HepG2 (cell line): Measurements from ENCODE around the gene GTF2H4. TPM values are rescaled to one million over a fixed set of nuclear protein-coding genes. Genes with fewer than 3 reads are reported as not detected.

Experiments
- HES4 ChIP-seq: sonication (generic); formaldehyde crosslinking; IDR thresholded peaks from 2 replicates; pipeline ENCODE4 v1.9.0; 2021; ENCODE audit warnings: mild to moderate bottlenecking, missing genetic modification reagents, borderline replicate concordance
- HNRNPUL1 ChIP-seq: fragments of 200-400 bp; formaldehyde crosslinking; IDR thresholded peaks from 2 replicates; pipeline ENCODE4 v1.6.1; 2017; ENCODE audit warnings: low read depth, mild to moderate bottlenecking, low read length, moderate library complexity
- HOXA7 ChIP-seq: sonication (generic); formaldehyde crosslinking; IDR thresholded peaks from 2 replicates; pipeline ENCODE4 v1.8.1; 2022; ENCODE audit warnings: mild to moderate bottlenecking, missing genetic modification reagents, moderate library complexity
- RBAK ChIP-seq: sonication (generic); formaldehyde crosslinking; IDR thresholded peaks from 2 replicates; pipeline ENCODE4 v1.5.1; 2020; ENCODE audit warnings: mild to moderate bottlenecking, missing genetic modification reagents
- RFX5 ChIP-seq: IDR thresholded peaks from 2 replicates; pipeline ENCODE4 v1.6.1; 2011; ENCODE audit warnings: low read depth, low read length, improper control_type of control experiment
- ZNF333 ChIP-seq: sonication (generic); formaldehyde crosslinking; IDR thresholded peaks from 2 replicates; pipeline ENCODE4 v1.4.0; 2020; ENCODE audit warnings: mild to moderate bottlenecking, missing genetic modification reagents, borderline replicate concordance
- ZNF44 ChIP-seq: sonication (generic); formaldehyde crosslinking; IDR thresholded peaks from 2 replicates; pipeline ENCODE4 v1.5.1; 2020; ENCODE audit warnings: mild to moderate bottlenecking, missing genetic modification reagents
- ZNF501 ChIP-seq: sonication (generic); formaldehyde crosslinking; IDR thresholded peaks from 2 replicates; pipeline ENCODE4 v1.5.1; 2020; ENCODE audit warnings: mild to moderate bottlenecking, moderate library complexity, missing genetic modification reagents
- ZNF598 ChIP-seq: sonication (generic); formaldehyde crosslinking; IDR thresholded peaks from 2 replicates; pipeline ENCODE4 v1.5.1; 2020; ENCODE audit warnings: mild to moderate bottlenecking, missing genetic modification reagents, borderline replicate concordance
- ZNF703 ChIP-seq: sonication (generic); formaldehyde crosslinking; IDR thresholded peaks from 2 replicates; pipeline ENCODE4 v1.5.1; 2020; ENCODE audit warnings: missing genetic modification reagents, mild to moderate bottlenecking, moderate library complexity, borderline replicate concordance
- ZNF782 ChIP-seq: sonication (generic); formaldehyde crosslinking; IDR thresholded peaks from 2 replicates; pipeline ENCODE4 v1.4.0; 2020; ENCODE audit warnings: missing genetic modification reagents, mild to moderate bottlenecking, borderline replicate concordance
- ZSCAN20 ChIP-seq: sonication (generic); formaldehyde crosslinking; IDR thresholded peaks from 2 replicates; pipeline ENCODE4 v1.4.0; 2020; ENCODE audit warnings: missing genetic modification reagents, mild to moderate bottlenecking, borderline replicate concordance
- polyA plus RNA-seq, 8 experiments: library from polyadenylated mRNA; depleted of rRNA in 3 of 8; stranded (reverse) in 7 of 8; unstranded in 1 of 8; fragments of >200 nt; fragmentation: Illumina TruSeq in 4 of 8; extraction: Trizol in 4 of 8; gene quantifications; 2 replicates each; pipeline versions ENCODE4 v1.2.1 to v1.2.3, GENCODE V29; 2011 to 2016; ENCODE audit warnings: low read depth in 4 of 8, missing spikeins in 1 of 8, mixed read lengths in 1 of 8; ENCODE audit not compliant: insufficient read depth in 1 of 8
- total RNA-seq, 5 experiments: library from RNA; depleted of rRNA; stranded (reverse); fragments of >200 nt; fragmentation: Illumina TruSeq; extraction: Trizol; gene quantifications; 2 replicates each; pipeline ENCODE4 v1.2.3, GENCODE V29; 2016; ENCODE audit warnings: low read depth in 1 of 5
- TF ChIP-seq, protein P1 (sequence below): sonication (generic); formaldehyde crosslinking; IDR thresholded peaks from one replicate; pipeline ENCODE4 v1.5.1; 2020; ENCODE audit warnings: mild to moderate bottlenecking, missing genetic modification reagents; ENCODE audit errors: not compliant biosample characterization
- TF ChIP-seq, protein P2 (sequence below): sonication (generic); formaldehyde crosslinking; IDR thresholded peaks from 2 replicates; pipeline ENCODE4 v1.5.0; 2020; ENCODE audit warnings: missing genetic modification reagents
- TF ChIP-seq, protein P3 (sequence below): sonication (generic); formaldehyde crosslinking; IDR thresholded peaks from 2 replicates; pipeline ENCODE4 v1.5.0; 2020; ENCODE audit warnings: missing genetic modification reagents, mild to moderate bottlenecking, borderline replicate concordance
- TF ChIP-seq, protein P4 (sequence below): sonication (generic); formaldehyde crosslinking; IDR thresholded peaks from 2 replicates; pipeline ENCODE4 v1.5.1; 2020; ENCODE audit warnings: missing genetic modification reagents, mild to moderate bottlenecking, borderline replicate concordance
- TF ChIP-seq, protein P5 (sequence below): sonication (generic); formaldehyde crosslinking; IDR thresholded peaks from 2 replicates; pipeline ENCODE4 v1.4.0; 2020; ENCODE audit warnings: mild to moderate bottlenecking, missing genetic modification reagents

Gene GTF2H4
- total and polyA plus RNA-seq, 2 of the 13 experiments (the other 11 are each of a cell fraction or from before 2014, with no cell fraction given), result 15.9 to 49.3 TPM

DNA sequence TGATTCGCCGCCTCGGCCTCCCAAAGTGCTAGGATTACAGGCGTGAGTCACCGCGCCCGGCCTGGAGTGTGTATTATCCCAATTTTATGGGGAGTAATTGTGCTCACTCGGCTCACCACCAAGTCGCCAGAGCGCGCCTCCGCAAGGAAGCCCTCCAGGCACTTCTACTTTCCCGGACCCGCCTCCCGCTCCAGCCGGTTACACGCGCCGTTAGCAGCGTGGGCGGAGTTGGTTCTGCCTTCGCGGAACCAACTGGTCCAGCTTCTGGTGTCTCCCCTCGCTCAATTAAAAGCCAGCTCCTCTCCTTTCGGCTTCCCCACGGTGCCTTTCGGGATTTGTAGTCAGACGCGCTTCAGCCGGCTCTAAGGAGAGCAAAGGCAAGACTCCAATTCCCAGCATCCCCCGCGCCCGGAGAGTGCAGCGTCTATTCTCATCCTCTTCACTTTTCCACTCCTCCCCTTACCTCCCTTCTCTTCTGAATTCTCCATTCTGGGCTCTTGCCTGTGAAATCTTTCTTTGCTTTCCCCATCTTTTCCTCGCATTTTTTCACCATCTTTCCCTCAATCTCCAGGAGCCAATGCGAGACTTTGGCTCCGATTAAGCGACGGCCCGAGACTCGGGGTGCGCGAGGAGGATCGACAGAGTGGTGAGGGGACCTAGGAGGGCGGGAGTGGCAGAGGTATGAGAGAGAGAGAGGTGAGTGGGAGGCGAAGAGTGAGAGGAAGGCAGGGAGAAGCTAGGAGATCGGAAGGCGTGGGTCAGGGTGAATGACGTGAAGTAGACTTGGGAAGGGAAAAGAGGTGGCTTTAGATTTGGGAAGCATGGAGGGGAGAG is at the start of gene GTF2H4 (continued):
- TF ChIP-seq, protein P1, sequence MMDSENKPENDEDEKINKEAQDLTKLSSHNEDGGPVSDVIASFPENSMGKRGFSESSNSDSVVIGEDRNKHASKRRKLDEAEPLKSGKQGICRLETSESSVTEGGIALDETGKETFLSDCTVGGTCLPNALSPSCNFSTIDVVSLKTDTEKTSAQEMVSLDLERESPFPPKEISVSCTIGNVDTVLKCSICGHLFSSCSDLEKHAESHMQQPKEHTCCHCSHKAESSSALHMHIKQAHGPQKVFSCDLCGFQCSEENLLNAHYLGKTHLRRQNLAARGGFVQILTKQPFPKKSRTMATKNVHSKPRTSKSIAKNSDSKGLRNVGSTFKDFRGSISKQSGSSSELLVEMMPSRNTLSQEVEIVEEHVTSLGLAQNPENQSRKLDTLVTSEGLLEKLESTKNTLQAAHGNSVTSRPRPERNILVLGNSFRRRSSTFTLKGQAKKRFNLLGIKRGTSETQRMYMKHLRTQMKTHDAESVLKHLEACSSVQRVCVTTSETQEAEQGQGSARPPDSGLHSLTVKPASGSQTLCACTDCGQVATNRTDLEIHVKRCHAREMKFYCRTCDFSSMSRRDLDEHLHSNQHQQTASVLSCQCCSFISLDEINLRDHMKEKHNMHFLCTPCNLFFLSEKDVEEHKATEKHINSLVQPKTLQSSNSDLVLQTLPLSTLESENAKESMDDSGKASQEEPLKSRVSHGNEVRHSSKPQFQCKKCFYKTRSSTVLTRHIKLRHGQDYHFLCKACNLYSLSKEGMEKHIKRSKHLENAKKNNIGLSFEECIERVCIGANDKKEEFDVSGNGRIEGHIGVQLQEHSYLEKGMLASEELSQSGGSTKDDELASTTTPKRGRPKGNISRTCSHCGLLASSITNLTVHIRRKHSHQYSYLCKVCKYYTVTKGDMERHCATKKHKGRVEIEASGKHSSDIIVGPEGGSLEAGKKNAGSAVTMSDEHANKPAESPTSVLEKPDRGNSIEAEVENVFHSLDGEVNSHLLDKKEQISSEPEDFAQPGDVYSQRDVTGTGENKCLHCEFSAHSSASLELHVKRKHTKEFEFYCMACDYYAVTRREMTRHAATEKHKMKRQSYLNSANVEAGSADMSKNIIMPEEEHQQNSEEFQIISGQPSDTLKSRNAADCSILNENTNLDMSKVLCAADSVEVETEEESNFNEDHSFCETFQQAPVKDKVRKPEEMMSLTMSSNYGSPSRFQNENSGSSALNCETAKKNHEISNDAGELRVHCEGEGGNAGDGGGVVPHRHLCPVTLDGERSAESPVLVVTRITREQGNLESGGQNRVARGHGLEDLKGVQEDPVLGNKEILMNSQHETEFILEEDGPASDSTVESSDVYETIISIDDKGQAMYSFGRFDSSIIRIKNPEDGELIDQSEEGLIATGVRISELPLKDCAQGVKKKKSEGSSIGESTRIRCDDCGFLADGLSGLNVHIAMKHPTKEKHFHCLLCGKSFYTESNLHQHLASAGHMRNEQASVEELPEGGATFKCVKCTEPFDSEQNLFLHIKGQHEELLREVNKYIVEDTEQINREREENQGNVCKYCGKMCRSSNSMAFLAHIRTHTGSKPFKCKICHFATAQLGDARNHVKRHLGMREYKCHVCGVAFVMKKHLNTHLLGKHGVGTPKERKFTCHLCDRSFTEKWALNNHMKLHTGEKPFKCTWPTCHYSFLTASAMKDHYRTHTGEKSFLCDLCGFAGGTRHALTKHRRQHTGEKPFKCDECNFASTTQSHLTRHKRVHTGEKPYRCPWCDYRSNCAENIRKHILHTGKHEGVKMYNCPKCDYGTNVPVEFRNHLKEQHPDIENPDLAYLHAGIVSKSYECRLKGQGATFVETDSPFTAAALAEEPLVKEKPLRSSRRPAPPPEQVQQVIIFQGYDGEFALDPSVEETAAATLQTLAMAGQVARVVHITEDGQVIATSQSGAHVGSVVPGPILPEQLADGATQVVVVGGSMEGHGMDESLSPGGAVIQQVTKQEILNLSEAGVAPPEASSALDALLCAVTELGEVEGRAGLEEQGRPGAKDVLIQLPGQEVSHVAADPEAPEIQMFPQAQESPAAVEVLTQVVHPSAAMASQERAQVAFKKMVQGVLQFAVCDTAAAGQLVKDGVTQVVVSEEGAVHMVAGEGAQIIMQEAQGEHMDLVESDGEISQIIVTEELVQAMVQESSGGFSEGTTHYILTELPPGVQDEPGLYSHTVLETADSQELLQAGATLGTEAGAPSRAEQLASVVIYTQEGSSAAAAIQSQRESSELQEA, result no peak
- TF ChIP-seq, protein P2, sequence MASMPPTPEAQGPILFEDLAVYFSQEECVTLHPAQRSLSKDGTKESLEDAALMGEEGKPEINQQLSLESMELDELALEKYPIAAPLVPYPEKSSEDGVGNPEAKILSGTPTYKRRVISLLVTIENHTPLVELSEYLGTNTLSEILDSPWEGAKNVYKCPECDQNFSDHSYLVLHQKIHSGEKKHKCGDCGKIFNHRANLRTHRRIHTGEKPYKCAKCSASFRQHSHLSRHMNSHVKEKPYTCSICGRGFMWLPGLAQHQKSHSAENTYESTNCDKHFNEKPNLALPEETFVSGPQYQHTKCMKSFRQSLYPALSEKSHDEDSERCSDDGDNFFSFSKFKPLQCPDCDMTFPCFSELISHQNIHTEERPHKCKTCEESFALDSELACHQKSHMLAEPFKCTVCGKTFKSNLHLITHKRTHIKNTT (CRISPR knock-in tag), result no peak
- TF ChIP-seq, protein P3, sequence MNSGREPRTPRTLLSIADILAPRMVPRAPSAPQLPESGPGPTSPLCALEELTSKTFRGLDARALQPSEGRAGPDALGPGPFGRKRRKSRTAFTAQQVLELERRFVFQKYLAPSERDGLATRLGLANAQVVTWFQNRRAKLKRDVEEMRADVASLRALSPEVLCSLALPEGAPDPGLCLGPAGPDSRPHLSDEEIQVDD (CRISPR knock-in tag), result no peak
- TF ChIP-seq ZSCAN20 (CRISPR knock-in tag) (peak; percentile 85; the same call in 1 of the 2 replicates), ZNF703 (no peak), RFX5 (peak; percentile 59; the same call in 1 of the 2 replicates), ZNF44 (CRISPR knock-in tag) (0 out of 2 replicates have a peak, but pooled peaks have one; percentile 38), ZNF782 (peak; percentile 56; the same call in 1 of the 2 replicates), HNRNPUL1 (no peak), ZNF598 (CRISPR knock-in tag) (no peak; the same call in 1 of the 2 replicates), HES4 (CRISPR knock-in tag) (peak; percentile 75; the same call in 1 of the 2 replicates), HOXA7 (CRISPR knock-in tag) (no peak), ZNF501 (CRISPR knock-in tag) (peak; percentile 98), RBAK (CRISPR knock-in tag) (no peak), ZNF333 (CRISPR knock-in tag) (peak; percentile 14; the same call in 1 of the 2 replicates)
- TF ChIP-seq, protein P4, sequence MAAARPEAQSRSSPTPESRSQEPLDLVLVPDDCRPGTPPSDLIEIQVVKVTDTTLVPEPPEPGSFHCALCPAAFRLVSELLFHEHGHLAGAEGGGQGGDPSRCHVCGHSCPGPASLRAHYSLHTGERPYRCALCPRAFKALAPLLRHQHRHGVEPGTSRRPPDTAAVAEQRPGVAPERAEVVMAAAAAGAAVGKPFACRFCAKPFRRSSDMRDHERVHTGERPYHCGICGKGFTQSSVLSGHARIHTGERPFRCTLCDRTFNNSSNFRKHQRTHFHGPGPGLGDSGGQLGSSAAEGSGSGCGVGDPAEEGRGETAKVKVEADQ (CRISPR knock-in tag), result no peak; the same call in 1 of the 2 replicates
- TF ChIP-seq, protein P5, sequence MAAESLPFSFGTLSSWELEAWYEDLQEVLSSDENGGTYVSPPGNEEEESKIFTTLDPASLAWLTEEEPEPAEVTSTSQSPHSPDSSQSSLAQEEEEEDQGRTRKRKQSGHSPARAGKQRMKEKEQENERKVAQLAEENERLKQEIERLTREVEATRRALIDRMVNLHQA (CRISPR knock-in tag), result no peak
